Chondrocyte (in vitro differentiated cells): Measurements from ENCODE around the gene RASSF3. TPM values are rescaled to one million over a fixed set of nuclear protein-coding genes. Genes with fewer than 3 reads are reported as not detected.

Experiments
- DNase-seq: peaks from one replicate; pipeline ENCODE4 v3.0.0; 2021; ENCODE audit warnings: mixed read lengths, low spot score
- H3K27ac Mint-ChIP-seq: one replicate; pipeline ENCODE4 v1.8.0; 2021; ENCODE audit warnings: mild to moderate bottlenecking, moderate library complexity, mixed read lengths; ENCODE audit not compliant: unreplicated experiment
- H3K27me3 Mint-ChIP-seq: 2 replicates; pipeline ENCODE4 v1.8.0; 2021; ENCODE audit warnings: low read depth, mixed read lengths
- H3K36me3 Mint-ChIP-seq: 2 replicates; pipeline ENCODE4 v1.8.0; 2021; ENCODE audit warnings: low read depth, mixed read lengths
- H3K4me1 Mint-ChIP-seq: 2 replicates; pipeline ENCODE4 v1.8.0; 2021; ENCODE audit warnings: low read depth, mild to moderate bottlenecking, mixed read lengths
- H3K4me3 Mint-ChIP-seq: one replicate; pipeline ENCODE4 v1.8.0; 2021; ENCODE audit warnings: mild to moderate bottlenecking, moderate library complexity, mixed read lengths; ENCODE audit not compliant: unreplicated experiment
- H3K9me3 Mint-ChIP-seq: 2 replicates; pipeline ENCODE4 v1.8.0; 2021; ENCODE audit warnings: low read depth, mixed read lengths
- total RNA-seq: library from RNA; stranded (reverse); gene quantifications from 3 replicates; pipeline ENCODE4 v1.2.1, GENCODE V29; 2021
- TF ChIP-seq, protein P1 (sequence below): fragments of 200-600 bp; sonication (generic); IDR thresholded peaks from 2 replicates; pipeline ENCODE4 v1.5.0; 2021; ENCODE audit warnings: antibody characterized with exemption, mild to moderate bottlenecking, moderate library complexity

RASSF3 gene
- total RNA-seq, 1 donor from 2014 or later = 51.1 TPM

DNA sequence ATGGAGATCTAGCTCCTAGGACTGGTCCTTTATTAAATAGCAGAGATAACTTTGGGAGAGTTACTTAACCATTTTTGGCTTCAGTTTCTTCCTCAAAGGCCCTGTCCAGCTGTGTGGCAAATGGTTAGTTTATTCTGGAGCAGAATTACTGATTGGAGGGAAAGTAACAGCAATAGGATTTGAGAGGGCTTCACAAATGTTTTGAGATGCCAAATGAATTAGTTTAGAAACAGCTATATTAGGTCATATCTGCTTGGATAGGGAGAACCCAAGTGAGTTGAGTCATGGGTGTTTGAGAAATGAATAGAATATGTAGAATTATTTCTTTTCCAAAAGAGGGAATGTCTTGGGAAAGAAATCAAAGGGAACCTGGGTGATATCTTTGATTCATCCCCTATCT lies 17.5 kb downstream of the RASSF3 start:
- H3K9me3 Mint-ChIP-seq = peaks cover 5% of the 10 kb centered on the region
- H3K27me3 Mint-ChIP-seq = no peaks in the 10 kb centered on the region
- H3K27ac Mint-ChIP-seq = peak overlapping the region; percentile 78
- no peak for DNase-seq
- H3K4me3 Mint-ChIP-seq = no peak overlapping the region
- H3K36me3 Mint-ChIP-seq = peaks cover 9% of the 10 kb centered on the region
- TF ChIP-seq, protein P1, sequence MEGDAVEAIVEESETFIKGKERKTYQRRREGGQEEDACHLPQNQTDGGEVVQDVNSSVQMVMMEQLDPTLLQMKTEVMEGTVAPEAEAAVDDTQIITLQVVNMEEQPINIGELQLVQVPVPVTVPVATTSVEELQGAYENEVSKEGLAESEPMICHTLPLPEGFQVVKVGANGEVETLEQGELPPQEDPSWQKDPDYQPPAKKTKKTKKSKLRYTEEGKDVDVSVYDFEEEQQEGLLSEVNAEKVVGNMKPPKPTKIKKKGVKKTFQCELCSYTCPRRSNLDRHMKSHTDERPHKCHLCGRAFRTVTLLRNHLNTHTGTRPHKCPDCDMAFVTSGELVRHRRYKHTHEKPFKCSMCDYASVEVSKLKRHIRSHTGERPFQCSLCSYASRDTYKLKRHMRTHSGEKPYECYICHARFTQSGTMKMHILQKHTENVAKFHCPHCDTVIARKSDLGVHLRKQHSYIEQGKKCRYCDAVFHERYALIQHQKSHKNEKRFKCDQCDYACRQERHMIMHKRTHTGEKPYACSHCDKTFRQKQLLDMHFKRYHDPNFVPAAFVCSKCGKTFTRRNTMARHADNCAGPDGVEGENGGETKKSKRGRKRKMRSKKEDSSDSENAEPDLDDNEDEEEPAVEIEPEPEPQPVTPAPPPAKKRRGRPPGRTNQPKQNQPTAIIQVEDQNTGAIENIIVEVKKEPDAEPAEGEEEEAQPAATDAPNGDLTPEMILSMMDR = no peak
- H3K4me1 Mint-ChIP-seq = peaks cover 74% of the 10 kb centered on the region

DNA sequence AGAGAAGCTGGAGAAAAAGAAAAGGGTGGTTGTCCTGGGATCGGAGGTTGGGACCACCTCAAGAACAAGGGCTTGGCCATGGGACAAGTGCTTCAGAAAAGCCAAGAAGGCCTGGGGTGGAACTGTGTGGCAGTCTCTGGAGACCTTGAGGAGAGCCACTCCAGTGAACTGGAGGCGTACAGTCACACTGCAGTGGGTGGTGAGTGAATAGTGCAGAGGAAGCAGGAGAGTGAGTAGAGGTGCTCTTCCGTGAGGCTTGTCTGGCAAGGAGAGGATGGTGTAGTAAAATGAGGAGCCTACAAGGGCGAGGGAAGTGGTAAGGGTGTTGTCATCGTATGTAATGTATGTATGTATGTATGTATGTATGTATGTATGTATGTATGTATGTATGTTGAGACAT lies 20.9 kb downstream of the RASSF3 start:
- H3K9me3 Mint-ChIP-seq = peaks cover 15% of the 10 kb centered on the region
- TF ChIP-seq, protein P1 = no peak
- no peaks in the 10 kb centered on the region for H3K27me3 Mint-ChIP-seq
- no peak overlapping the region for H3K4me3 Mint-ChIP-seq
- peaks cover 11% of the 10 kb centered on the region for H3K36me3 Mint-ChIP-seq
- no peak overlapping the region for H3K27ac Mint-ChIP-seq
- H3K4me1 Mint-ChIP-seq = peaks cover 71% of the 10 kb centered on the region
- DNase-seq = no peak

DNA sequence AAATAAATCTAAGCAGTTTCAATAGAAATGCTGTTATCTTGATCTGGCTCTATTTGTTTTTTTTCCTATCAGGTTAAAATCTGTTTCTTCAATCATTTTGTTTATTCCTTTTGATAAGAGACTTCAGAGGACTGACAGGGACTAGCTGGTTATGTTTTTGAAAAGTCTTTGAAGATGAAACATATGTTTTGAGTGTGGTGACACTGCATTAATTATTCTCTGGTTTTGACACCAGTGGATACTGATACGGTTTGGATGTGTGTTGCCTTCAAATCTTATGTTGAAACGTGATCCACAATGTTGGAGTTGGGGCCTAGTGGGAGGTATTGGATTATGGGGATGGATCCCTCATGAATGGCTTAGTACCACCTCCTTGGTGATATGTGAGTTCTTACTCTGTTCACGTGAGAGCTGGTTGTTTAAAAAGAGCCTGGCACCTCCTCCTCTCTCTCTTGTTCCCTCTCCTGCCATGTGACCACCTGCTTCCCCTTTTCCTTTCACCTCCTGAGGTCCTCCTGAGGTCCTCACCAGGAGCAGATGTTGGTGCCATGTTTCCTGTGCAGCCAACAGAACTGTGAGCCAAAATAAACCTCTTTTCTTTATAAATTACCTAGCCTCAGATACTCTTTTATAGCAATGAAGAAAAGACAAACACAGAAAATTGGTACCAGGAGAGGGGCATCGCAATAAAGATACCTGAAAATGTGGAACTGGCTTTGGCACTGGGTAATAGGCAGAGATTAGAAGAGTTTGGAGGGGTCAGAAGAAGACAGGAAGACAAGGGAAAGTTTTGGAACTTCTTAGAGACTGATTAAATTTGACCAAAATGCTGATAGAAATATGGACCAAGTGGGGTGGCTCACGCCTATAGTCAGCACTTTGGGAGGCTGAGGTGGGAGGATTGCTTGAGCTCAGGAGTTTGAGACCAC lies 23.0 kb downstream of the RASSF3 start:
- H3K4me1 Mint-ChIP-seq = peaks cover 64% of the 10 kb centered on the region
- peak overlapping the region; percentile 17 for H3K27ac Mint-ChIP-seq
- H3K4me3 Mint-ChIP-seq = no peak overlapping the region
- H3K9me3 Mint-ChIP-seq = peaks cover 15% of the 10 kb centered on the region
- peaks cover 12% of the 10 kb centered on the region for H3K36me3 Mint-ChIP-seq
- H3K27me3 Mint-ChIP-seq = no peaks in the 10 kb centered on the region
- no peak for DNase-seq
- TF ChIP-seq, protein P1 = no peak

DNA sequence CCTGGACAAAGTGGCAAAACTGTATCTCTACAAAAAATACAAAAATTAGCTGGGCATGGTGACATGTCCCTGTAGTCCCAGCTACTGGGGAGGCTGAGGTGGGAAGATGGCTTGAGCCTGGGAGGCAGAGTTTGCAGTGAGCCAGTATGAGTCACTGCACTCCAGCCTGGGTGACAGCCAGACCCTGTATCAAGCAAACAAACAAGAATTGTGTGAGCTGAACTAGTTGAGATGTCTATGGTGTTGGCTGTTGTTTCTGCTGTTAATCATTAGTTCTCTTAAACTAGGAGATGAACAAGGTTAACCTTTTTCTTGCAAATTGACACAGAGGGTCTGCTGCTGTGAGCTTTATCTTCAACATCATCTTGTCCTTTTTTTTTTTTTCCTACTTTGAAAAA lies 23.6 kb downstream of the RASSF3 start:
- no peaks in the 10 kb centered on the region for H3K27me3 Mint-ChIP-seq
- no peak for DNase-seq
- no peak overlapping the region for H3K4me3 Mint-ChIP-seq
- peaks cover 12% of the 10 kb centered on the region for H3K36me3 Mint-ChIP-seq
- TF ChIP-seq, protein P1 = no peak
- H3K9me3 Mint-ChIP-seq = peaks cover 18% of the 10 kb centered on the region
- H3K27ac Mint-ChIP-seq = peak overlapping the region; percentile 70
- H3K4me1 Mint-ChIP-seq = peaks cover 65% of the 10 kb centered on the region

DNA sequence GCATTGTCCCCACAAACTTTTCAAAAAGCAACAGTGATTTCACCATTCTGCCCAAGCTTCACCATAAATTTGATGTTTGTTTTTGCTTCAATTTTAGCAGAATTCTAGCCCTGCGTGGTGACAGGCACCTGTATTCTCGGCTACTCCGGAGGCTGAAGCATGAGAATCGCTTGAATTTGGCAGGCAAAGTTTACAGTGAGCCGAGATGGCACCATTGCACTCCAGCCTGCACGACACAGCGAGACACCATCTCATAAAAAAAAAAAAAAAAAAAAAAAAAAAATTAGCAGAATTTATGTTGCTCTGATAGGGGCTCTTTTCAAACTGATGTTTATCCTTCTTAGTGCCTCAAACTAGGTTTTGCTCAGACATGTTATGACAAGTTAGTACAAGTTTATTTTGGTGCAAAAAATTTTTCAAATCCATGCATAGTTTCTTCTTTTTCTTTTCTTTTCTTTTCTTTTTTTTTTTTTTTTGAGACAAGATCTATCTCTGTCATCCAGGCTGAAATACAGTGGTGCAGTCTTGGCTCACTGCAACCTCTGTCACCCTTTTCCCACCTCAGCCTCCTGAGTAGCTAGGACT lies 24.3 kb downstream of the RASSF3 start:
- Mint-ChIP-seq H3K27me3 (no peaks in the 10 kb centered on the region), H3K4me3 (no peak overlapping the region), H3K27ac (peak overlapping the region; percentile 70), H3K9me3 (peaks cover 18% of the 10 kb centered on the region), H3K4me1 (peaks cover 66% of the 10 kb centered on the region), H3K36me3 (peaks cover 12% of the 10 kb centered on the region)
- TF ChIP-seq, protein P1 = no peak
- no peak for DNase-seq
